ENCODE data around the gene EIF3D.
"Not testable (repeated sequence)": the region's sequence is repeated elsewhere in the genome, so short reads cannot be mapped to it uniquely, and the experiment has no call there.

EIF3D gene

DNA sequence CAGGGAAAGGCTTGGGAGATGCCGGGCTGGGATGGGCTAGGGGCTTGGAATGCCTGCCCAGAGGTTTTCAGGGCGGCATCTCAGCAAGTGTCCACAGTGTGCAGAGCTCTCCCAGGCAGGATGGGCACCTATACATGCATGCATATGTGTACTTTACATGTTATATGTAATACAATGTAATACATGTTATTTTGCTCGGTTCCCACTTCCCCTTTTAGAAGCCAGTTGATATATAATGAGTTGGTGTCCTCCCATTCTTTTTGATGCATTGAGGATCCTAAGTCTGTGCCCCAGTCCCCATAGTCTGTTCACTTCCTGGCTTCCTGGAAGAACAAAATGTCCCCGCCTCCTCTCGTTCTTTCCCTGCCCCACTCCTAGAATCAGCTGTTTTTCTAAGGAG, 20.1 kb upstream of the EIF3D start:
- no peak for DNase-seq

DNA sequence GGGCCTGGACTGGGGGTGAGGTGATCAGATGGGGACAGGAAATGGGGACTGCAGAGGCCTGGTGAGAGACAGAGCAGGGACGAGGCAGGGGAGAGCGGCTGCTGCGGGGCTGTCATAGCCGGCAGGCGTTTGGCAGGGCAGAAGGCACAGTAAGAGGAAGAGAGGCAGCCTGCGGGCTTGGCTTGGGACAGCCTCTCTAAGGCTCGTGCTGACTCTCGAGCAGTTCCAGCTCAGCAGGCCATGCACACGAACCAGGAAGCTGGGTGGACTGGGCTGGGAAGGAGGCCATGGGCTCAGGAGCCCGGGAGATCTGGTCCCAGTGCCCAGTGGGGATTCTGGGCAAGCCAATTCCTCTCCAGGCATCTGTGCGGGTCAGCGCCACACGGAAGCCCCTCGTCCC, 19.6 kb upstream of the EIF3D start:
- no peak for DNase-seq

DNA sequence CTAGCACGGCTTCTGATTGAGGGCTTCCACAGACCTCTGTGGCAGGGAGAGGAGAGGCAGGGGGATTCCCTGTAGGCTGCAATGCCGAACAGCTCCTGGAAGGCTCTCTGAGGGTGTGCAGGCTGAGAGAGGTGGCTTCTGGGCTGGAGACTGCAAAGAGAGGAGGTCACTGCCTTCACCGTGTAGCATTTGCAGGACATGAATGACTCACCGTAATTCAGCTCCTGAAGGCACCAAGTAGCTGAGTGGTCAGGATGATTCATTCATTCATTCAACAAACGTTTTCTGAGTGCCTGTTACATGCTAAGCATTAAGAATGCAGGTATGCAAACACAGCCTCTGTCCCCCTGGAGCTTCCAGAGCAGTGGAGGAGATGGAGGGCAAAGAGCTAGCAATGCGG, 18.0 kb upstream of the EIF3D start:
- DNase-seq: no peak

DNA sequence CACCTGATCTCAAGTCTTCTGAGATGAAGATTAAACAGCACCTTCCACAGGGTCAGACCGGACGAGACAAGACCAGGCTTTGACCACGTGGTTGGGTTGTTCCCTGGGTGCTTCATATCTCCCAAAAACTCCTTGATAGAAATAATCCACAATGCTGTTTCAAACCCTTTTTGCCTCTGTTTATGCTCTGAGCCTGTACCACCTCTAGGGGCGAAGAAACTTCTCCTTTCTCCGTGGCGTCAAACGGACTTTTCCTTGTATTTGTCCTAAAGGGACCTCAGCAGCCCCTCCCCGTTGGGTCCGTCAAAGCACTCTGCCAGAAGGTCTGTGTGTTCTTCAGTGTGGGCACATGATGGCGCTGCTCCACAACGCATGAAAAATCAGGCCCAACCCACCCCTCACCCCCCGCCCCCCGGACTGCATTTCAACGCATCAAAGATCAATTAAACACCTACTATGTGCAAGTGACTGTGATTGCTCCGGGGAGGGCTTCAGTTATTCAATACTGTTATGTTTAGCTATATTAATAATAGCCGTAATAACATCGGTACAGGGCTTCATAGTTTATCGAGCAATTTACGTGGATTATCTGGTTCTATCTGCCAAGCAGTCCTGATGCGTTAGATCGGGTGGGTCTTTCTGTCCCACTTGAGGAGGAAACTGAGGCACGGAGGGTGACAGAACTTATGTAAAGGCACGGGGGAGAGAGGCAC, 17.3 kb upstream of the EIF3D start:
- peak; percentile 28 to 47 for DNase-seq

DNA sequence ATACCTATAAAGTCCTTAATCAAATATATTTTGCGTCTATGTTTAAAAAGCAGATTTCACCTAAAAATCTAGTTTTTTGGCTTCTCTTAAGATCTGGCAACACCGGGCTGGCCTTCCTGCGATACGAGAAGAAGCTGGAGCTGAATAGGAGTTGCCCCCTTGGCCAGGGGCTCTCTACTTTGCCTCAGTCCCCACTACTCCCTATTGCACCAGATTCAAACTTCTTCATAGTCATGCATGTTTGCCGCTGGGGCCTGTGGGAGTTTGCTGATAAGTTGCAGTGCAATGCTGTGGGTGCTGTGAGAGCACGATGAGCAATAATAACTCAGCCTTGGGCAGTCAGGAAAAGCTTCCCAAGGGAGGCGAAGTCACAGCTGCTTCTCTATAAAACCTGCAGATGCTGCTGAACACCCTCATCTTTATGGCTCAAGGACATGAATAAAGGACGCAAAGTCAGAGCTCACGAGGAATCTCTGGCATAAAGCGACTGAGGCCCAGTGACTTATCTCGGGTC, 15.2 kb upstream of the EIF3D start:
- no peak for DNase-seq

DNA sequence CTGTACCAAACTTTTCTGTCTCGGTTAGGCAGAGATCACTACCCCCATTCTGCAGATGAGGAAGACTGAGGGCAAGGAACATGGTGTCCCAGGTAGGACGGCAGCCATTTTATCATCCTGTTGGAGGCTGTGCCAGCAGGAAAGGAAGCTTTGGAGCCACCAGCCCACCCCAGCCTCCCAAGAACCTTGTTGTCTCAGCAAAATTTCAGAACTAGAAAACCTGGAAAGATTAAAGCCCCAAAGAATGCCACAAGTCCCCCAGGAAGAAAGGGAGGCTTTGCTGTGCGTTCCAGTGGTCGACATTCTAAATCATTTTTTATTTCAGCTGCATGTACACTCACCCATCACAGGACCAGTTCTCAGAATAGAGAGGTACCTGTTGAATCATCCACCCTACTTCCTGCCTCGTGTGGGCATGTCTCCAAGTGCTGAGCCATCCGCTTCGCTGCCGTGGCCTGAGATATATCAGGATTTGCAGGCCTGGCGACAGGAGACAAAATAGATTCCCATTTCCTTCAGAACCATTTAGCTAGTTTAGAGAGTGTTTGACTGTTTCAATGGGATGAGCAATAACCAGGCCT, 13.0 kb upstream of the EIF3D start:
- DNase-seq: peak; percentile 59 to 68

DNA sequence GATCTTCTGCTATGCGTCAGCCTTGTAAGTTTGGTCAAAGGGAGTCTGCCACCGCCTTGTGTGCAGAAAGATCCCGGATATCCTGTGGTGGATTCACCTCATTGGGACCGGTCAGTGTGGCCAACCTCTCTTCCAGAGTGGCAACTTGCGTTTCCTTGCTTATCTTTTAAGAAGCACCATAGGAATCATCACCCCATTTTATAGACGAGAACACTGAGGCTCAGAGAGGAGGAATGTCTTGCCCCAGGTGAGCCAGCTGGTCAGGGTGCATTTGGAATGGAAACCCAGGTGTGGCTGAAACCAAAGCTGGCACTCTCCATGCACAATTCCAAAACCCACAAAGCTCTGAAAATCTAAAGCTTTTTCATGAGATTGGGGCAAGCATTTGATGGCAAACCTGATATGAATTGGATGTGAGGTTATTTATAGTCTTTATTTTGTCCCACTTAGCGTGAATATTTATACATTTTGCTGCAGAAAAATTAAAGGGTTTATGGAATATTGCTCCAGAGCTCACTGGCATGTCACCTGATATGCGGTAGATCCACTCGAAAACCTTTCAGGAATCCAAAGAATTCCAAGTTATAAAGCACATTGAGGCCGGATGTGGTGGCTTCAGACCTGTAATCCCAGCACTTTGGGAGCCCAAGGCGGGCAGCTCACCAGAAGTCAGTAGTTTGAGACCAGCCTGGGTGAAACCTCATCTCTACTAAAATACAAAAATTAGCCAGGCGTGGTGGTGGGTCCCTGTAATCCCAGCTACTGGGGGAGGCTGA, 12.1 kb upstream of the EIF3D start:
- DNase-seq: no peak

DNA sequence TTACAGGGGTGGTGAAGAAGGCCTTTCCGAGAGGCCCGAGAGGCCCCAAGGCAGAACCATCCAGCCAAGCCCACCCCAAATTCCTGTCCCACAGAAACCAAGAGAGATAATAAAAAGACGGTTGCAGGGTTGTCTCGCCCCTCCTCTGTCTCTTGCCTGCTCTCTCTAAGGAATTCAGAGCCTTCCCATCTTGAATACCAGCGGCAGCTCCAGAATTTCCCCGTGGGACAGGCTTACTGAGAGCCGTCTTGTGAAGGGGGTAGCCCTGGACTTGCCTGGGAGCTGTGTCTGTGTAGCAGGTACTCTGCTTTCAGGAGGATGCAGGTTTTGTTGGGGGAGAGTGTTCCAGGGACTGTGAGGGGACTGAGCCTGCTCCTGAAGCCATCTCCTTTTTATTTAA, 9.6 kb upstream of the EIF3D start:
- no peak for DNase-seq

DNA sequence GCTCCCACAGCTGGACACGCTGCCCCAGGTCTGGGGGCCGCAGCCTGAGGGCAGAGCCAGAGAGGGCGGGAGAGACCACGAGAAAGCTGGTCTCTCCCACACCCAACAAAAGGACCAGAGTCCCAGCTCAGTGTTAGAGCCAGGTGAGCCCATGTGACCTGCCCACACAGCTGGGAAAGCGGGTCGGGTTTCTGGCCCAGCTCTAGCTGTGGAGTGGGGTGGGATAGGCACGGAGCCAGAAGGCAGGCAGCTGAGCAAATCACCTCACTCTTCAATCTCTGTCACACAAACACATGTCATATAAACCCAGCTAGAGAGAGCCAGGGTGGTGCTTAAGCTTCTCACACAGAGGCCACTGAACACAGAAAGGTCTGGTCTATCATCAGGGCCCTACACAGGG, 7.8 kb upstream of the EIF3D start:
- DNase-seq: no peak

DNA sequence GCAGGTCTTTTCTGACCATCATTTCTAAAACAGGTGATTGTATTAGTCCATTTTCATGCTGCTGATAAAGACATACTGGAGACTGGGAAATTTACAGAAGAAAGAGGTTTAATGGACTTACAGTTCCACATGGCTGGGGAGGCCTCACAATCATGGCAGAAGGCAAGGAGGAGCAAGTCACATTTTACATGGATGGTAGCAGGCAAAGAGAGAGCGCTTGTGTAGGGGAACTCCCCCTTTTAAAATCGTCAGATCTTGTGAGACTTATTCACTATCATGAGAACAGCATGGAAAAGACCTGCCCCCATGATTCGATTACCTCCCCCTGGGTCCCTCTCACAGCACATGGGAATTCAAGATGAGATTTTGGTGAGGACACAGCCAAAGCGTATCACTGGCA, 4.4 kb upstream of the EIF3D start:
- not testable (repeated sequence) for DNase-seq

DNA sequence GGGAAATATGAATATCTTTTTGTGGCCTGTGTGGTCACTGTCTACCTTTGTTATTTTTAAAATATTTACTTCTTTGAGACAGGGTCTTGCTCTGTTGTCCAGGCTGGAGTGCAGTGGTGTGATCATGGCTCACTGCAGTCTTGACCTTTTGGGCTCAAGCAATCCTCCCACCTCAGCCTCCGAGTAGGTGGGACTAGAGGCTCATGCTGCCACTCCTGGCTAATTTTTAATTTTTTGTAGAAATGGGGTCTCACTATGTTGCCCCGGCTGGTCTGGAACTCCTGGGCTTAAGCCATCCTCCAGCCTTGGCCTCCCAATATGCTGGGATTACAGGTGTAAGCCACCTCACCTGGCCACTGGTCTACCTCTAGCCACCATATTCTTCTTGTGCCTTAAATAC, 3.5 kb upstream of the EIF3D start:
- DNase-seq: no peak

DNA sequence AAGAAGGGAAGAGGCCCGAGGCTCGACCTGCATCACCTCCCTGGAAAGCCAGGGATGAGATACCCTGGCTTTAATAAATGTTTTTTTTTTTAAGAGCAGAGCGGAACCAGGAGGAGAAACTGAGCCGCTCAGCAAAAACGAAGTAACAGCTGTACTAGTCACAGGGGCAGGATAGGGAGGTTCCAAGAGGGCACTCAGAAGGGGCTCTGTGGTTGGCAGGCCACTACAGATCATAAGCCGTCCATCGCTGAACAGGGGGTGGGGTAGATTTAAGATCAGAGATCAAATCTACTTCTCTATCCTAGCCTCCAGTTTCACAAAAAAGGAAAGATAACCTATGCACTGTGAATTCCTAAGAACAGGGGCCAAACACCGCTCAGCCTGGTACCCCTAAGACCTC, 625 bp downstream of the EIF3D start:
- DNase-seq: peak; percentile 22 to 23

DNA sequence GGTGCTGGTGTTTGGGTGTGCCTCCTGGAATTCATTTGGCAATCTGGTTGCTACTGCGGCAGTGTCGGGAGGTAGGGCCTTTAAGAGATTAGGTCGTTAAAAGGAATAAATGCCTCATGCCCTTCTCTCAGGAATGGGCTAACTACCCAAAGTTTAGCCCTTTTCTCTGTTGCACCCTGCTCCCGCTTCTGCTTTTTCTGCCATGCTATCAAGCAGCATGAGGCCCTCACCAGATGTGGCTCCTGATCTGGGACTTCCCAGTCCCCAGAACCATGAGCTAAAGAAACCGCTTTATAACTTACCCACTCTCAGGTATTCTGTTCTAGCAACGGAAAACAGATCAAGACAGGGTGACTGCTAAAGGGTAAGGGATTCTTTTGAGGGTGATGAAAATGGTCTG, 6.3 kb downstream of the EIF3D start:
- no peak for DNase-seq

DNA sequence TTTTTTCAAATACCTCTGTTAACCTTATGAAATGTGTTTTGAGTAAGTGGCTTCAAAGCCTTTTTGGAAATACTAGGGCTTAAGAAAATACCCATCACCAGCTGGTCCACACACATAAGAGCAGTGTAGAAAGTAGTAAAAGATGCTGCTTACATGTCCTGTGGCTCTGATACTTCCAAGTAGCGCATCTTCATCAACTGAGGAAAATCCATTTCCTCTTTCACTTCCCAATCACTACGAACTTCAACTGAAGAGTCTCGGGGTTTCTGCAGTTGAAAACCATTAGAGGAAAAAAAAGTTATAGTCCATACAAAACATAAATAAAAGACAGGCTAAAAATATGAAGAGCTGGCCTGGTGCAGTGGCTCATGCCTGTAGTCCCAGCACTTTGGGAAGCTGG, 8.5 kb downstream of the EIF3D start:
- no peak for DNase-seq

DNA sequence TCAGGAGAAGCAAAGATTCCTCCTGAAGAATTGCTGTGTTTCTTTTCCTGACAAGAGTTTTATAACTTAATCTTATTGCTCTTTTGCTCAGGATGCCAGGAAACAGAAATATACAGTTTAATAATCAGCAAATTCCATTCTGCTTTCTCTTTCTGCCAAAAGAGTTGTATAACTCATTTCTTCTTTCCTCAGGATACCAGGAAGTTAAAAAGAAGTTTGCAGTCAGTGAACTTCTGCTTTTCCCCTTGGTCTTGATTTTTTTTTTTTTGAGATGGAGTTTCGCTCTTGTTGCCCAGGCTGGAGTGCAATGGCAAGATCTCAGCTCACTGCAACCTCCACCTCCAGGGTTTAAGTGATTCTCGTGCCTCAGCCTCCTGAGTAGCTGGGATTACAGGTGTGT, 9.1 kb downstream of the EIF3D start:
- not testable (repeated sequence) for DNase-seq

DNA sequence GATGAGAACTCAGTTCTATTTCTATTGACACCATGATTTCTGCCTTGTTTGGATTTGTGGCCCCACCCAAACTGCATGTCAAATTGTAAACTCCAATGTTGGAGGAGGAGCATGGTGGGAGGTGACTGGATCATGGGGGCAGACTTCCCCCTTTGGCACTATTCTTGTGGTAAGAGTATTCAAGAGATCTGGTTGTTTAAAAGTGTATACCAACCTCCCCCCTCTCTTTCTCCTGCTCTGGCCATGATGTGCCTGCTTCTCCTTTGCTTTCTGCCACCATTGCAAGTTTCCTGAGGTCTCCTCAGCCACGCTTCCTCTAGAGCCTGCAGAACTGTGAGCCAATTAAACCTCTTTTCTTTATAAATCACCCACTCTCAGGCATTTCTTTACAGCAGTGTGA, 14.2 kb downstream of the EIF3D start:
- no peak for DNase-seq

DNA sequence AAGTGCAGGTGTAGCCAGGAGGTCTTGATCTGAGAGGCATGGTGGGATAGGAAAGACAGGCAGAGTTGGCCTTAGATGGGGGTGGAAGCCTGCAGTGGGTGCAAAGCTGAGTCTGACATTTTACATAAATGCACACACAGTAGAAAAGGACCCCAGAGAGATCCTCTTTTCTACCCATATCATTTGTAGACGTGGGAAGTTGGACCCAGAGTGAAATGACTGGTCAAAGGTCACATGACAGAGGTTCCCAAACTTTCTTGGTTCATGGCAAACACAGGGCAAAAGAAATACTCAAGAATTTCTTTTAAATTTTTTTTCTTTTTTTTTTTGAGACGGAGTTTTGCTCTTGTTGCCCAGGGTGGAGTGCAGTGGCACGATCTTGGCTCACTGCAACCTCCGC, 16.0 kb downstream of the EIF3D start:
- DNase-seq: no peak

DNA sequence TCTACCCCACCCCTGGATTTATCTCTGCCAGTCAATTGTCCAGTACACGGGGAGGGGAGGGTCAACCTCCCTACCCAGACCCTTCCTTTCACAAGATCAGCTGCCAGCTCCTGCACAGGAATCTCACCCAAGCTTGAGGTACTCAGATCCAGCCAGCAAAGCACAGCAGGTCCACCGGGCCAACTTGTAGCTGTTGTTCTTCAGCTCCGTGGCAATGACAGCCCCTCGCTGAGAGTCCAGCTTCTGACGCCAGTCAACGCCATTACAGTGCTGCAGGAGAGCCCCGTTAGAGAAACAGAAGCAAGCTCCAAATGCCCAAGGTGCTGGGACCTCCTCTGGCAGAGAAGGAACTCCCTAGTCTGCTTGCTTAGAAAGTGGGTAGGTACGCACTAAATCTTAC, 16.6 kb downstream of the EIF3D start:
- DNase-seq: no peak

DNA sequence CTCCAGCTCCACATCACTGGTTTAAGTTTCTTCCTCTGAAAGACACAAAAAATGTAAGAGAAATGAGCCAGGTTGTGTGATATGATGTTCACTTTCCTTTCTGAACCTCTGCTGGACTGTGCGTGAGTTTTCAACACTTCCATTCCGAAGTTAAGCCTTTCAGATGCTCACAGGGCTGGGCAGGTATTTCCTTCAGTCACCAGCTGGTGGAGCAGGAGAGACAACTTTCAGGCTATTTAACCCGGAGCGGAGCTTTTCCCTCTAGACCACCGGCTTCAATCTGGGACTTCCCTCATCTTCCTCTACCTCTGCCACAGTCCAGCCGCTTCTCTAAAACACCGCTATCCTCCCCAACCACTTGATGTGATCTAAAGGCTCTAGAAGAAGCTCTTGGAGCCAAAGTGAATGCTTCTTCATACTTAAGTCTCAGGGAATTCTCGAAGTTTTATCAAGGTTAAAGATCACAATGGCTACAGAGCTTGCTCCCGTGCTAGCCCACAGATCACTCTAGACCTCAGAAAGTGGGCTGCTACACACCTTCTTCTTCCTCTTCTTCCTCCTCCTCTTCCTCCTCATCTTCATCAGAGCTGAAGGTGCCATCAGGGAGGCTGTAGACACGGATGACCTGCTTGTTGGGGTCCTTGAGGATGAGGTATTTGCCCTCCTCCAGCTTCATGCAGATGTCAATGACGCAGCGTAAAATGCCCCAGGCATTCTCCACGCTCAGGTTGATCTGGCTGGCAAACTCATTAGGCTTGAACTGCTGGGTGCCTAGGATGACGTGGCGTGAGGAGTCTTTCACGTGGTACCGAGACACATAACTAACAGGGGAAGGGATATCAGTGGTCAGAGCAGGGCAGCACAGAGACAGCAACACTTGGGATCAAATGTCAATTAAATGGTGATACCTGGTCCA, 17.7 kb downstream of the EIF3D start:
- peak; percentile 21 to 40 for DNase-seq

DNA sequence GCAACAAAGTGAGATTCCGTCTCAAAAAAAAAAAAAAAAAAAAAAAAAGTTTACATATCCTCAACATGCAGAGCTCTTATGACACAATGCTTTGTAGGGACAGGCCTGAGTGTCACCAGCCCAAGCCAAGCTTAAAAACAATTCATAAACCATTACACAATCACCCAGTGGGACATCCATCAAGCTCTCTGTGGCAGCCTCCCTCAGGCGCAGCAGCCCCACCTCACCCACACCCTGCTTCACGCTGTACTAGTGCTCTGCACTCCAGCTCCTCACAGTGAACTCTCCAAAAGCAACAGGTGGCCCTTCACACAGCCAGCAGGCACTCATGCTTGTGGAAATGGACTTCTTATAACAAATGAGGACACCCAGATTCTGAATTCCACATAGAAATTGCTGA, 18.6 kb downstream of the EIF3D start:
- no peak for DNase-seq

DNA sequence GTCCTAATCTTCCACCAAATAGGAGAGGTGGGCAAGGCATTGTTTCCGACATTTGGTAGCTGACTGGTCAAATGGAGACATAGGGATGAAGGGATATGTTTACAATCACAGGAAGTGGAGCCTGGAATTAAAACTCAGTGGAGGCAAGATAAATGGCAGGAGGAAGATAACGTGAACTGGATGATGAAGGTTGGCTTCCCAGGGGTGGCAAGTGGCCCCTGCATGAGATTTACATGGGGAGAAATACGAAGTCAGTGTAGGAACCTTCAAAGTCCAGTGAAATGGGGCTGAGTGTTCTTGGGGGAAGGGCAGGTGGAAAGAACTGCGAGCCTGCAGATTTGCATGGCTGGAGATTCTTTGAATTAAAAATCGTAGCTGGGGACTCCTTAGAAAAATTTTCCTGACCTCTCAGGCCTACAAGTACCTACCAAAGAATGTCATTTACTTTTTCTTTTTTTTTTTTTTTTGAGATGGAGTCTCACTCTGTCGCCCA, 21.4 kb downstream of the EIF3D start:
- no peak for DNase-seq

DNA sequence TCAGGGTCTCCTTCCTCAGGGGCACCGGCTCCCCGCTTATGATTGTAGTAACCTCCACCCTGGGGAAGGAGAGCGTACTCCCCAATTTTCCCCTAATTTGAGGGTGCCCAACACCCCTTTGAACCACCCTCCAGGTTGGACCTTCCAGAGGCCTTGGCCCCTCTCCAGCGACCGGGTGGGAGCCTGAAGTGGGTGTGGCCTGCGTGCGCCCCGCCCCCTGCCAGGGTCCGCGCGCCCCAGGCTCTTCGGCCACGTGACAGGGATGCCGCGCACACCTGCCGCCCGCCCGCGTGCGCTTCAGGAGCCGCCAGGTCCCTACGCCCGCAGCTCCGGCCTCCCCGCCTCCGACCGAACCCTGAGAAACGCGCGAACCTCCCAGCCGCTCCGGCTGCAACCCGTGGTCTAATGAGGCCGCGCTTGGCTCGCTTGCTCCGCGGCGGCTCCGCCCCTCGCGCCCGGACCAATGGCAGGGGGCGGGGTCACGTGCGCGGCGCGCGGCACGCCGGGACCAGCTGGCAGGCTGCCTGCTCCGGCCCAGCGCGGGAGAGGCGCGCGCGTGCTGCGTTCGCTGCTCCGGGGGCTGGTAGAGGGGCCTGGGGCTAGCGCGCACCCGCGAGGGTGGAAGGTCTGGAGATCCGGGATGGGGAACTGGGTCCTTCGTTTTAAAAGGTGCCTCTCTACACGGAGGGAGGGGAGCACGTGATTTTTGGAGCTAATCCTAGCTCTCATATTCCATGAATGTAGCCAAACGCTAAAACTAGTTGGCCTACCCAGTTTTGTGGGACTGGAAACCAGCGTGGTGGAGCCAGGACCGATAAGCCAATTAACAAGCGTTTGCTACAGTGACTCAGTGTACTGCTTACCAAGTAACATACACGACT, 22.1 kb downstream of the EIF3D start, which contains the start of gene FOXRED2:
FOXRED2 (minus strand) TSS at position 404 of the 881 bp plus-strand sequence. CDS start 618 bp downstream, outside the sequence.
- peak; percentile 88 for DNase-seq
